ENCODE results near the gene MID1IP1. TPM values are rescaled to one million over a fixed set of nuclear protein-coding genes. Genes with fewer than 3 reads are reported as not detected.

Gene MID1IP1
- total RNA-seq, 4 donors from 2014 or later = 19.3 to 36.8 (median 24.9) TPM

DNA sequence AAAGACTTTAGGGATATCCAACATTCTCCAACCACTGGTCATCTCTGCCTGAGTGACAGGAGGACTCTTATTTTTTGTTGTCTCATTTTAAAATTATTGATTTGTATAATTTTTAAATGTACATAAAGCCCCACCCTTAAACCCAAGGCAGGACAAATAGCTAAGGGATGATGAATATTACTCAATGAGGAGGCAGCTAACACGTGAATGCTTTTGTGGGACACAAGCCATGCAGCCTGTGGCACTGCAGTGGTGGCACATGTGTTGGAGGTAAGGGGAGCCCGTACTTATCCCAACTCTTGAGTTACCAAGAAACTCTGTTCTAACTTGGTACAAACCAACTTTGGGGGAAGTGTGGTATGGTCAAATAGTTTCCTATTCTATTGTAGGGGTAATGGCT lies 19.5 kb downstream of the MID1IP1 start:
- Histone ChIP-seq H3K27me3 (no peaks in the 10 kb centered on the region), H3K4me3 (replicated peaks in 1 of 3) (no peak overlapping the region), H3K36me3 (no peaks in the 10 kb centered on the region), H3K9me3 (no peaks in the 10 kb centered on the region), H3K27ac (no peak overlapping the region), H3K4me1 (peaks cover 0 to 7% of the 10 kb centered on the region in 2 donors)
- TF ChIP-seq, protein P1, sequence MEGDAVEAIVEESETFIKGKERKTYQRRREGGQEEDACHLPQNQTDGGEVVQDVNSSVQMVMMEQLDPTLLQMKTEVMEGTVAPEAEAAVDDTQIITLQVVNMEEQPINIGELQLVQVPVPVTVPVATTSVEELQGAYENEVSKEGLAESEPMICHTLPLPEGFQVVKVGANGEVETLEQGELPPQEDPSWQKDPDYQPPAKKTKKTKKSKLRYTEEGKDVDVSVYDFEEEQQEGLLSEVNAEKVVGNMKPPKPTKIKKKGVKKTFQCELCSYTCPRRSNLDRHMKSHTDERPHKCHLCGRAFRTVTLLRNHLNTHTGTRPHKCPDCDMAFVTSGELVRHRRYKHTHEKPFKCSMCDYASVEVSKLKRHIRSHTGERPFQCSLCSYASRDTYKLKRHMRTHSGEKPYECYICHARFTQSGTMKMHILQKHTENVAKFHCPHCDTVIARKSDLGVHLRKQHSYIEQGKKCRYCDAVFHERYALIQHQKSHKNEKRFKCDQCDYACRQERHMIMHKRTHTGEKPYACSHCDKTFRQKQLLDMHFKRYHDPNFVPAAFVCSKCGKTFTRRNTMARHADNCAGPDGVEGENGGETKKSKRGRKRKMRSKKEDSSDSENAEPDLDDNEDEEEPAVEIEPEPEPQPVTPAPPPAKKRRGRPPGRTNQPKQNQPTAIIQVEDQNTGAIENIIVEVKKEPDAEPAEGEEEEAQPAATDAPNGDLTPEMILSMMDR (IDR thresholded peaks at IDR 0.05) = no peak
- no peak for TF ChIP-seq POLR2A (IDR thresholded peaks at IDR 0.05)
- intact Hi-C loops (cut with DNase I) = no loop called here
- 92 to 96% methylated on average over 2 of the region's 2 CpGs for WGBS, 2 donors
- DNase-seq = no peak

DNA sequence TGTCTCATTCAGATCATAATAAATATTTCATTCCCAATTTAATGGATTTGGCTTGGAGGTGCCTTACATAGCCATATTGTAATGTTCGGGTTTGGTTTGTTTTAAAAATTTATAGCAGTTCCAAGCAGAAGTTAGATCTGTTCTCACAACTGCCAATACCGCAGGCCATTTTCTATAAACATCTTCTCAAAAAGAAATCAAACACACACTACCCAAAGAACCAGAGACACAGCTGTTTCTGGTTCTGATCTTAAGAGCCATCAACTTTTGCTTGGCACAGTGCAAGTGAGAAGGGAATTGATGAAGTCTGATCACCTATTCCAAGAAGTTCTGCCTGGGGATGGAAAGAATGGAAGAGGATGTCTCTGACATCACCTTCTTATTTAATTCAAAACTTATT lies 22.9 kb downstream of the MID1IP1 start:
- no peaks in the 10 kb centered on the region for H3K27me3 ChIP-seq
- H3K9me3 ChIP-seq = no peaks in the 10 kb centered on the region
- H3K27ac ChIP-seq = no peak overlapping the region
- DNase-seq = no peak
- H3K36me3 ChIP-seq = no peaks in the 10 kb centered on the region
- TF ChIP-seq, protein P1 (IDR thresholded peaks at IDR 0.05) = no peak
- TF ChIP-seq POLR2A (IDR thresholded peaks at IDR 0.05) = no peak
- no peak overlapping the region for H3K4me3 ChIP-seq (replicated peaks in 1 of 3)
- H3K4me1 ChIP-seq = no peaks in the 10 kb centered on the region
- intact Hi-C loops (cut with DNase I) = no loop called here
- 90 to 94% methylated on average over 2 of the region's 2 CpGs for WGBS, 2 donors

DNA sequence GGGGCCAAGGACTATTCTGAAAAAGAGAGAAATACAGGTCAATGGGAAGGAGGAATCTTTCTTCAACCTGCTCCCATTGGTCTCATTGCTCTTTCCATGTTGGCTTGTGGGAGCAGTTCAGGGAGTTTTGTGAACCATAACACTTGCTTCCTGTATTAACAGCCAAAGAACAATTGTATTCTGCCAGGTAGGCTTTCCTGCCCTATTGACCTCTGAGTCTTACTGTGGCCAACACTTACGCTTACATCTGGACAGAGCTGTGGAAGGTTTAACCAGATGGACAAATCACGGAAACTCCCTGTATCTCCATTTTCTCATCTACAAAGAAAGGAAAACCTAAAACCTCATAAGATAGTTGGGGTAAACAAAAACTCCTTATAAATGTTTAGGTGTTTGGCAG lies 30.7 kb downstream of the MID1IP1 start:
- Histone ChIP-seq H3K9me3 (no peaks in the 10 kb centered on the region), H3K27me3 (no peaks in the 10 kb centered on the region), H3K4me1 (no peaks in the 10 kb centered on the region), H3K27ac (no peak overlapping the region), H3K4me3 (replicated peaks in 1 of 3) (no peak overlapping the region), H3K36me3 (no peaks in the 10 kb centered on the region)
- WGBS, 2 donors = 75 to 87% methylated on average over 2 of the region's 2 CpGs
- intact Hi-C loops (cut with DNase I) = no loop called here
- TF ChIP-seq, protein P1 (IDR thresholded peaks at IDR 0.05) = no peak
- TF ChIP-seq POLR2A (IDR thresholded peaks at IDR 0.05) = no peak
- no peak for DNase-seq

DNA sequence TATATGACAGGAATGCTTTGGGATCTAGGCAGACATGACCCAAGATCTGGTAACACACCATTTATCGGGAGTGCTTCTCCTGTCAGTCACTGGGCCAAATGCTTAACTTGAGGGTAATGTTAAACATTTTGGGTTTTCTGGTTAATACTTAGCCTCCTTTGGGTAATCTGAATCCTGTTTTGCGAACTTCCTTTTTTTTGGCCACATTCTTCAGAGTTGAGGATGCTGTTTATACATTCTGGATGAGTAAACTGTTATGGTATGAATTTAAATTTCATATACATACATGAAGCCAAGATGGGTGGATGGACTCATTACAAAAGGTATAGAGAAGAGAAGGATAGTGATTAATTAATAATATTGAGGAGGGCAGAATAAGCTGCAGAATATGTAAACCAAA lies 36.1 kb downstream of the MID1IP1 start:
- intact Hi-C loops (cut with DNase I) = no loop called here
- Histone ChIP-seq H3K4me1 (no peaks in the 10 kb centered on the region), H3K27ac (no peak overlapping the region), H3K4me3 (replicated peaks in 1 of 3) (no peak overlapping the region), H3K27me3 (no peaks in the 10 kb centered on the region), H3K9me3 (no peaks in the 10 kb centered on the region), H3K36me3 (no peaks in the 10 kb centered on the region)
- 96% methylated on average over 2 of the region's 2 CpGs for WGBS, 2 donors
- no peak for TF ChIP-seq POLR2A (IDR thresholded peaks at IDR 0.05)
- TF ChIP-seq, protein P1 (IDR thresholded peaks at IDR 0.05) = no peak
- no peak for DNase-seq

DNA sequence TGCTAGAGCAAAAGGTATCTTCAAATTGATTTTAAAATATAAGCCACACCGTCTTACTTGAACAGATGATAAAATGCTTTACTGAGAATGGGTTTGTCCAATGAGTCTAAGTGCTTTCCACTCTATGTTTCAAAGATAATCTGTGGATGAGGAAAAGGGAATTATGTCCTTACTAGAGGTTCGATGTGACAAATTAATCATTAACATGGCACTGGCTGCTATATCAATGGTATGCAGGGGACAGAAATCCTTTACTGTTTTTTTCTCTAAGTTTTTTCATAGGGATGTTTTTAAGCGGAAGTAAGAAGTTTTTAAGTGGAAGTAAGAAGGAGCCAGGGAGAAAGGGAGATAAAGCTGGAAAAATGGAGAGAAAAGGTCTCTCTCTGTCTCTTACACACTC lies 38.0 kb downstream of the MID1IP1 start:
- no peak overlapping the region for H3K4me3 ChIP-seq (replicated peaks in 1 of 3)
- intact Hi-C loops (cut with DNase I) = no loop called here
- 91 to 96% methylated on average over 3 of the region's 3 CpGs for WGBS, 2 donors
- H3K36me3 ChIP-seq = no peaks in the 10 kb centered on the region
- H3K4me1 ChIP-seq = no peaks in the 10 kb centered on the region
- no peak overlapping the region for H3K27ac ChIP-seq
- no peak for DNase-seq
- no peak for TF ChIP-seq POLR2A (IDR thresholded peaks at IDR 0.05)
- TF ChIP-seq, protein P1 (IDR thresholded peaks at IDR 0.05) = no peak
- no peaks in the 10 kb centered on the region for H3K27me3 ChIP-seq
- H3K9me3 ChIP-seq = no peaks in the 10 kb centered on the region
